Raji (cell line): Measurements from ENCODE around the gene SLC45A1.

Experiments used
- POLR2A ChIP-seq: IDR thresholded peaks from 2 replicates; pipeline ENCODE4 v1.6.1; 2011; ENCODE audit warnings: low read depth, low read length, control low read depth; ENCODE audit not compliant: insufficient read depth

Gene SLC45A1

DNA sequence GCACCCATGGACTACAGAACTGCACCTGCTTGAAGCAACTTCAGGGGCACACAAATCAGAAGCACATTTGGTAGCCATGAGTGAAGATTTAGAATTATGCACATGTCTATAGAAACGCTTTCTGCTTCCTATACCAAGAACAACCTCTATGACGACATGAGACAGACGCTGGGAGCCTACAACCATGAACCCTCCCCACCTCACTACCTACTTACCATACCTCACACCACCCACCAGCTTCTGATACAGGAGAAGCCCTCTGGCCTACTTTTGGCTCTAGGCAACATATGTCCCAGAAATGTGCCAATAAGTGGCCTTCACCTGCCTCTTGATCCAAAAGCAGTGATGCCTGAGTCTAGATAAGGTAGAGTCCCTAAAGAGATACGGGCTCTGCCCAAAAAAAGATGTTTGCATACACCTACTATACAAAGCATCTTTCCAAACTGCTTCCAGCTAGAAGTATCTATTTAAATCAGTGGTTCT, 58.5 kb downstream of the SLC45A1 start:
- no peak for TF ChIP-seq POLR2A

DNA sequence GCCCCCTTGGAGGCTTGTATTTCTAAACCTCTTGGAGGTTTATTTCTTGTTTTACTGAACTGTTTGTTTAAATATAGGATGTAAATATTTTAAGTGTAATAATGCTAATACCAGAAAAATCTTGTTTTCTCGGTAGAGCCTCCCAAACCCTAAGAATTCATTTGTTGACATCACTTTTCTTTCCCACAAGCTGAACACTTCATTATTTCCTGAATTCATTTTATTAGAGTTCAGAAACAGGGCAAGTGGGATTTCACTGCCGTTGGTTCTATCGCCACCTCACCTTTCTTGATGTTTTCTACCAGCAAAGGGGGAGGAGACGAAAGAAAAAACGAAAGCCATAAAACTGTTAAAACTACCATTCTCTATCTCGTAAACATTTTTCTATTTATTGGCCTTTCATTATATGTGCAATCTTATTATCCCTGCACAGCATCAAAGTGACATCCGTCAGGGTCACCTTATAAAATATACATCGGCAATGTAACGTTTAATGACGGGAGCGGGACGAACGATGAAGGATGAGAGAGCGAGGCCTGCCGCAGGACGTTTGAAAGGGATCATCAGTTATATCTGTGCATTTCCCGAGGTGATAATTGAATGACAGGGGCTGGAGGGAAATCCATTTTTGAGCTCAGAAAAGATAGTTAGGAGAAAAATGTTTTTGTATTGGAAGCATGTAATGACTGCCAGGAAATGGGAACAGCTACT, 59.5 kb downstream of the SLC45A1 start:
- TF ChIP-seq POLR2A: no peak

DNA sequence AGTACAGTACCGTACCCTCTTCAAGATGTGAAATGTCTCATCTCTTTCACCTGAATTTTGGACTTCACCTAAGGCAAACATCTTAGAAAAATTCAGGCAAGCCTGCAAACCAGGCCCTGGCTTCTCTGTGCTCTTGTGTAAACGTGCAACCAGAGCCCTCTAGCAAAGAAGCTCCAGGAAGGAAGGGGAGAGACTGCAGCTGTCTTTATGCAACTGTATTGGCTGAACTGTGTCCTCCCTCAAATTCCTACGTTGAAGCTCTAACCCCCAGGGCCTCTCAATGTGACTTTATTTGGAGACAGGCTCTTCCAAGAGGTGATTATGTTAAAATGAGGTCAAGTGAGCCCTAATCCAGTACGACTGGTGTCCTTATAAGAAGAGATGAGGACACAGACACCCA, 60.3 kb downstream of the SLC45A1 start:
- TF ChIP-seq POLR2A: no peak

DNA sequence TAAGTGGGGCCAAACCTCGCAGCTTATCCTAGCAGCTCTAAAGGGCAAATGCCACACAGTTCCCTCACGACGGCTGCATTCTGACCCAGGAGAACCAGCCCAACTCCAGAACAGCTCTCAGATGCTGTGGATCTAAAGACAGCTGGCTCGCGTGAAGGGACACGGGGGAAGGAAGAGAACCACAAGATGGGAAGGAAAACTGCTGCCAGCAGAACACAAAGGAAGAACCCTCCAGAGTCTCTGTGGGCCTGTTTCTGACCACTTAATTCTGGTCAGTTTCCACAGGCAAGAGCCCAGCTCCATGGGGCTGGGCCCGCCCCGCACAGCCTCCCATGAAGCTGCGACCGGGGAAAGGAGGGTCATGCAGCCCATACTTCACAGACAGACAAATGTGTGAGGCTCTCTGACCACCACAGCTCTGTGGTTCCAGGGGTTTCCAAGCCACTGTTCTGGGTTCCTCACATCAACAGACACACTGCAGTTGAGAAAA, 61.1 kb downstream of the SLC45A1 start:
- TF ChIP-seq POLR2A: no peak

DNA sequence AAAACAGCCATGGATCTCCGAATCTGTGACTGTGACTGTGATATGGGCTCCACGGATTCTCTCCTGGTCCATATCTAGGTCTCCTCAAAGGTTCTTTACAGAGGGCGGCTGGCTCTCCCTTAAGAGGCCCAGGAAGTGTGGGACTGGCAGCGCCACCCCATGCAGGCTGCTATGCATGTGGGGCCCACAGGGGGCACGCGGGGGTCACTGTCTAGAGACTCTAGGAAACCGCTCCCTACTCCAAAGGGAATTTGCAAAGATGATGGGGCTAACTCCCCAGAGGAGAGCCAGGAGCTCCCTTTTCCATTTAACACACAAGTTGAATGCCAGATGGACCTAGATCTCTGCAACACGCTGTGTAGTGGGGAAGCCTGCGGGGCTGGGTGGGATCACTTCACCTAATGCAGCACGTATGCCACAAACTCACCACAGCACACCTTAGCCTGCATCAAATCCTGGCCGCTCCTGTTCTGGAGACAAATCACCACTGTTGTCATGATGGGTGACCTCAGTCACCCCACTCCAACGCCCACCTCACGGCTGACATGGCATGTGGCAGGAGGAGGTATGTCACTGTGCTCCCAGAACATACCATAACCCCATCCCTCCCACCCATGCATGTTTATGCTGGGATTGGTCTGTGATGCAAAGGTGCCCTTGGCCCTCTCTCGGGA, 61.7 kb downstream of the SLC45A1 start:
- TF ChIP-seq POLR2A: no peak

DNA sequence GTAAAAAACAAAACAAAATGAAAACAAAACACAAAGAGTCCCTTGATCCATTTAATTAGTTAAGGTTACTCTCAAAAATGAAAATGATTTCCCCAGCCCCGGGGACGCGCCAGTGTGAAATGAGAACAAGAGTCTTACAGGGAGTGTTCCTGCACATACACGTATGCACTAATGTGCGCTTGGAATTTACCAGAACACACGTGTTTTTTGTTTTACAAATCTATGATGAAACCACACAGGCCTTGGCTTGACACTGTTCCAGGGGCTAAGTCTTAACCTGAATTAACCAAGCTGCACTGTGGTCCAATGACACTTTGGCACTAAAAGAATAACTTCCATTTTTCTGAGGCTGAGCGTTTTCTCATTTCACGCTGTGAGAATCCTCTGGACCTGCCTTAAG, 63.7 kb downstream of the SLC45A1 start:
- TF ChIP-seq POLR2A: no peak

DNA sequence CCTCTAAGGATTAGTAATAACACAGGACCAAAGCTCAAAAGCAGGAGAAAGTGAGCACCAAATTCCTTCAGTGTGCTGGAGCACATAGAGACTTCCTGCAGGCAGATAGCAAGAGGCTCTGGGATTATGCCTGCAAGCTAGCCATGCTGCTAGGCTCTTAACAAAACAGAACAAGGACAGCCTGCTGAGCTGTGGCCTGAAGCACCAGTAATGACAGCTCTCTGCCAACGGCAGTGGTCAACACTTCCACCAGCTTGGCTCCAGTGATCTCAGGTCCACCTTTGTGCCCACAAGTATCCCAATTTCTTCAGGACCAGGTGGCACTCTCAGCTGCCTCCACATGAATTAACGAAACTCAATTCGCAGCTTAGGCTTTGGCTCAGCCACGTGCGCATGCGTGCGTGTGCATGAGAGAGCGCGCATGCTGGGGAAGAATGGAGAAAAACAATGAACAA, 64.2 kb downstream of the SLC45A1 start:
- no peak for TF ChIP-seq POLR2A

DNA sequence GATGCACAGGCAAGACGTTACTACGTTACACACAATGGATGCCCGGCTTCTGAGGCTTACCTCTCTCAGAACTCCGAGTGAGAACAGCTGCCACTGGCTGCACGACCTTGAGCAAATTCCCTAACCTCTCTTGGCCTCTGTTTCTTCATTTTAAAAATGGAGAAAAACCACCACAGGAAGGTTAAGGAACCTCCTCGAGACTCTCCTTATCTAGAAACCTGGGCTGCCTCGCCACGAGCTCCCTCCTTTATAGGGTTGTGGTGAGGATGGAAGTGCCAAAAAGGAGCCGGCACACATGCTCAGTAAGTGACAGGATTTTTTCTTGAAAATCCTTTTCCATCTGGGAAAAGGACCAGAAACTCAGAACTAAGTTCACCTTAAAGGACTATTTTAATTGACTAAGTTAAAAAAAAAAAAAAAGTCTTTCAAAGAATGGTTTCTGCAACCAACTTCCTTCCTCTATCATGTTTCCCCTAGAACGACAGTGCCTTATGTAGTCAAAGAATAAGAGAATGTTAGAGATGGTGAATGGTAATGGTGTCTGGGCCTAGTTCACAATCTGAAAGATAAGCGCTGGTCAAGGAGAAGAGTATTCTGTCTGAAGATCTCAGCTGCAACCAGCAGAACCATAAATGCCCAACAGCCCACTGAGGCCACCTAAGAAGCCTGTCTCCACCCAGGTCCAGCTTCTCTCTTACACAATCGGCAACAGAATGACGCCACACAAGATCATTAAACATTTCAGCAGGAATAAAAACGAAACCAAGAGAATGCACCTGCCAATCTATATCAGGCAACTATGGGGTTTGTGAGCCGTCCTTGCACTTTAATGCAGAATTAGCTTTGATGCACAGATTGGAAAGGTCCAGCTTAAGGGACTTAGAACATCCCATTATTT, 64.9 kb downstream of the SLC45A1 start:
- TF ChIP-seq POLR2A: no peak

DNA sequence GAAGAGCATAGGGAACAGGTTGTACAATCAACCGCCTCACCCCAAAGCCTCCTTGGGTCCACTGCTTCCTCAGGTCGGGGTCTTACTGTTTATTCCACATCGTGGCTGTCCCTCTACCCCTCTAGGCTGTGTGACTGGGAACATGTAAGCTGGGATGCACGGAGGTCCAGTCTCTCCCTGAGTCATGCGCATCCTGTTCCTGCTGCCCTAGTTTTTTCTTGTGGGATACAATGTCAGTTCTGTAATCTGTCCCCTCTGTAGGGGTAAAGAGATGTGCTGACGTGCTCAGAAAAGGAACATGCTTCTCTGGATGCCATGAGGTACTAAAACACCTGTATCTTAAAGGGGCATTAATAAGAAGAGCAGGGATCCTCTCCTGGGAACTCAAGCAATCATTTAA, 66.2 kb downstream of the SLC45A1 start:
- no peak for TF ChIP-seq POLR2A

DNA sequence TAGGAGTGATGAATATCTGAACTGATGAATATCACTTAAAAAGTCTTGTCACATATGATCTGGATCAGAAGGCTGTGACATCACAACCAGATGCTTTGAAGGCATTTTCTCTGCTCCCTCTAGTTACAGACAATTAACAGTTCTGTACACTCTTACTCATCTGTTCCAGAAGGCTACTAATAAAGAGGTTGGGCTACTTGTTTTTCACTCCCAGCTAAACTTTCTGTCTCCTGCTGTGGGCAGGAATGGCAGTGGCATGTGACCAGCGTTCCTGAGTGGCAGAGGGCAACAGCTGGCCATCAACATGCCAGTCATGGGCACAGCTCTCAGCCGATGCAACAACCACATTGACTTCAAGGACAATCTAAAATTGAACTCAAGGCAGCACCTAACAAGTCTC, 66.7 kb downstream of the SLC45A1 start:
- no peak for TF ChIP-seq POLR2A

DNA sequence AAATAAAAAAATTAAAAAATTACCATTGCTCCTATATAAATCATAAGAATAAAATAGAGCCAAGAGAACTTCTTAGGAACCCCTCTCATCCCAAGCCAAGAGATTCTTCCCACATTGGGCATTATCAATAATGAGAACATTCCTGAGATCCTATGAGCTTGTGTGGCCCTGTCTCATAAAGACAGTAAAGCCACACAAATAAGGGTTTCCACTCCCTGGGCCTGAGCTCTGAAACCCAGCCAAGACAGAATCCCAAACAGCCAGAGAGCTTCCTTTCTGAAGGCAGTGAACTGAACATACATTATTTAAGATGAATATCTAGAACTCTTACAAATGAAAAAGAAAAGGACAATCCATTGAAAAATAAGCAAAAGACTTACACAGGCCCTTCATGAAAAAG, 68.3 kb downstream of the SLC45A1 start:
- no peak for TF ChIP-seq POLR2A

DNA sequence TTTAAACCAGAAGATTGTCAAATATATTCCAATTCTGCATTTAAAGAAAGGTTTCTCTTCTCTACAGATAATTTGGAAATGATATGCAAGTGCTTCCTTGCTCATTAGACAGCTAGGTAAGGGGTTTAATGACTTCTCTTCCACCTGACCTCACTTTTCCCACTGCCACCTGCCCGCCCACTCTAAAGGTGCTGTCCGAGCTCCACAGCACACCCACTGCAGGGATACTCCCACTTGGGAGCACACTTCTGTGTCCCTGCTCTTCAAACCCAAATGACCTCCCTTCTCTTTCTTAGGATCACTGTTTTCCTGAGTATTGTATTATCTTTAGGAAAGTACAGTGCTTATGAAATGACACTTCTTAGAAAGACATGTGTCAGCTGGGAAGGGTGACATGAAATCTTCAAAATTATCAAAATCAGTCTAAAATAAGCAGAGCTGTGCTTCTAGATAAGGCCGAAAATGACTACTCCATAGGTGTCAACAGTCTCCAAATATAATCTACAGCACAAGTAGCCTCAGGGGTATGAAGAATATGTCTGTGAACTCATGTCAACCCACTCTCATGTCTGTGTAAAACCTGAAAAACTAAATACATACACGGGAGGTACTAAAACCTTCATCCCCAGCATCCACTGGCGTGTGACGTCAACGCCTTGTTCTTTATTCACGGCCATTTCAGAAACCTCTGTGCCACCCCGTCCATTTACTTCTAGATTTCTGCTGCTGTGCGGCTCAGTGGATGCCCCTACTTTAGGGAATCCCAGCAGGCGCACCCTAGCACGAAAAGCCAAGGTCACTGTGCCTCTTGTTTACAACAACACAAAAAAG, 71.0 kb downstream of the SLC45A1 start:
- no peak for TF ChIP-seq POLR2A

DNA sequence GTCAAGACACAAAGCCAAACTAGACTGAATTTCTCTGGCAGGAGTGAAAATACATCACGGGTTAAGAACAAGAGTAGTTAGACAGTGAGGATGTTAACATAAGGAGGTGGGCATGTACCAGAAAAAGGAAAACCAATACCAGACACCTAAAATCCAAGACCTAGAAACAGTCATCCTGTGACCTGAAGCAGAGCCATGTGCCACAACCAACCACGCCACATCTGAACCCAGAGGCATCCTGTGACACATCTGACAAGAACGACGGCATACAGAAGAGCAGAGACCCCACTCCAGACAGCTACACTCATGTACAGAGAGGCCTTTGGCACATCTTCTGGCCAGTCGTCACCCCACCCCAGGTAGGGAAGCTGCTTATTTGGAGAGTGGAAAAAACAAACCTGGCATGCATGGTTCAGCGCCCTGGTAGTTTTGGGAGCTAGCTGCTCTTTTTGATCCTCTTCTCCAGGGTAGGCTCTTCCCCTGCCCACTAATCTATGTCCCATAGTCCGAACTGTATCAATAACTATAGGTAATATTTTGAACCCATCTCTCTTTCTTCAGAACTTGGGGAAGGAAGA, 72.1 kb downstream of the SLC45A1 start:
- no peak for TF ChIP-seq POLR2A

DNA sequence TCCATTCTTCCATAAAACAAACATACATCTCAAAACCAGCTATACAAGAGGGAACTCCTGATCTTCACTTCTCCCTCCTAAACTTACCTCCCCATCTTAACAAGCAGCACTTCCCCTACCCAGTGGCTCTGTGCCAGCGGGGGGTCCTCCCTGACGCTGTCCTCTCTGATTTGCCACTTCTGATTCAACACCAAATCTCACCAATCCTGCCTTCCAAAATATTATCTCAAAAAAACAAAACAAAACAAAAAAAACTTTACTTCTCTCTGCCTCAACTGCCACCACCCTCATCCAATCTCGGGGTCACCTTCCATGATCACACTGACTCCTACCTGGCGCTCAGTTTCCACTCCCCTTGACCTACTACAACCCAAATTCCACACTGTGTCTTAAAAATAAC, 72.8 kb downstream of the SLC45A1 start:
- TF ChIP-seq POLR2A: no peak

DNA sequence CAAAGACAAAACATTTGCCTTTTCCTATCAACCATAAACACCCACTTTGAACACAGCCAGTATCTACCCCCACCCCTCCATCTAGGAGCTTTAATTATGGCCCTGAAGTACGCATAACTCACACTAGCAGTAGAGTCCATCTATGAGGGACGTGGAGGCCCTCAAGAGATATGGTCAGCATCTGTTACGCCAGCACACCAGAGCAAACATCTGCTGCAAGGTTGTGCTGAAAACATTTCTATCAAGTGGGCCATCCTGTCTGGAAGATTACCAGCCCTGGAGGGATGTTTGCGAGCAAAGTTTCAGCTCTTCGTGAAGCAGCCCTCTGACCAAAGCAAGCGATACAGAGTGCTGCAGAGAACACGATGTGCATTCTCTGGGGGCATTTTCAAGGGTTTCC, 74.6 kb downstream of the SLC45A1 start:
- no peak for TF ChIP-seq POLR2A
